SK-N-MC (cell line): Measurements from ENCODE around the gene PDE6H.

Experiments used
- FOXP2 ChIP-seq: optimal IDR thresholded peaks from 2 replicates; pipeline ENCODE3; 2011; ENCODE audit warnings: mild to moderate bottlenecking, moderate library complexity; ENCODE audit not compliant: insufficient read depth; ENCODE audit errors: extremely low read length, control extremely low read depth
- POLR2AphosphoS5 ChIP-seq: IDR thresholded peaks from 2 replicates; pipeline ENCODE4 v1.6.1; 2012; ENCODE audit warnings: mild to moderate bottlenecking, low read depth, low read length, borderline replicate concordance

DNA sequence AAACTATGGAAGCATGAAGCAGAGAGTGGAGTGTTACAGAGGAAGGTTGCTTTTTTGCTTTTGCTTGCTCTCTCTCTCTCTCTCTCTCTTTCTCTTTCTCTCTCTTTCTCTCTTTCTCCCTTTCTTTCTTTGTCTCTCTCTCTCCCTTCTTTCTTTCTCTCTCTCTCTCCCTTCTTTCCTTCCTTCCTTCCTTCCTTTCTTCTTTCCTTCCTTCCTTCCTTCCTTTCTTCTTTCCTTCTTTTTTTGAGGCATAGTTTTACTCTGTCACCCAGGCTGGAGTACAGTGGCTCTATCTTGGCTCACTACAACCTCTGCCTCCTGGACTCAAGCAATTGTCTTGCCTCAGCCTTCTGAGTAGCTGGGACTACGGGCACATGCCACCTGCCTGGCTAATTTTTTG, 19.1 kb upstream of the PDE6H start:
- no peak for TF ChIP-seq POLR2AphosphoS5
- no peak for TF ChIP-seq FOXP2
